AG10803 (cell line): Measurements from ENCODE around the gene PDIK1L.
A peak's percentile ranks its signal among the peaks of the same experiment; 100 is the strongest.

Experiments
- DNase-seq: peaks from one replicate; pipeline ENCODE4 v3.0.0; 2010; ENCODE audit warnings: low read depth
- H3K4me3 ChIP-seq: 2 replicates; pipeline ENCODE4 v1.5.1; 2011; ENCODE audit warnings: mild to moderate bottlenecking, low read length, control low read depth
- TF ChIP-seq, protein P1 (sequence below): conservative IDR thresholded peaks from 2 replicates; pipeline ENCODE4 v1.5.1; 2011; ENCODE audit warnings: mild to moderate bottlenecking, low read length, control low read depth, inconsistent platforms

The PDIK1L gene

GRCh38 chr1:26079178-26079563 lies 32.5 kb upstream of the PDIK1L start:
- no peak overlapping the region for H3K4me3 ChIP-seq
- no peak for DNase-seq
- TF ChIP-seq, protein P1, sequence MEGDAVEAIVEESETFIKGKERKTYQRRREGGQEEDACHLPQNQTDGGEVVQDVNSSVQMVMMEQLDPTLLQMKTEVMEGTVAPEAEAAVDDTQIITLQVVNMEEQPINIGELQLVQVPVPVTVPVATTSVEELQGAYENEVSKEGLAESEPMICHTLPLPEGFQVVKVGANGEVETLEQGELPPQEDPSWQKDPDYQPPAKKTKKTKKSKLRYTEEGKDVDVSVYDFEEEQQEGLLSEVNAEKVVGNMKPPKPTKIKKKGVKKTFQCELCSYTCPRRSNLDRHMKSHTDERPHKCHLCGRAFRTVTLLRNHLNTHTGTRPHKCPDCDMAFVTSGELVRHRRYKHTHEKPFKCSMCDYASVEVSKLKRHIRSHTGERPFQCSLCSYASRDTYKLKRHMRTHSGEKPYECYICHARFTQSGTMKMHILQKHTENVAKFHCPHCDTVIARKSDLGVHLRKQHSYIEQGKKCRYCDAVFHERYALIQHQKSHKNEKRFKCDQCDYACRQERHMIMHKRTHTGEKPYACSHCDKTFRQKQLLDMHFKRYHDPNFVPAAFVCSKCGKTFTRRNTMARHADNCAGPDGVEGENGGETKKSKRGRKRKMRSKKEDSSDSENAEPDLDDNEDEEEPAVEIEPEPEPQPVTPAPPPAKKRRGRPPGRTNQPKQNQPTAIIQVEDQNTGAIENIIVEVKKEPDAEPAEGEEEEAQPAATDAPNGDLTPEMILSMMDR = no peak

- no peak overlapping the region for H3K4me3 ChIP-seq
- no peak for DNase-seq
- TF ChIP-seq, protein P1 = no peak
Observed at GRCh38 chr1:26079960-26080814, 31.4 kb upstream of the PDIK1L start.

GRCh38 chr1:26081267-26082019 lies 30.2 kb upstream of the PDIK1L start:
- H3K4me3 ChIP-seq = no peak overlapping the region
- TF ChIP-seq, protein P1 = no peak
- DNase-seq = no peak

- TF ChIP-seq, protein P1 = no peak
- no peak overlapping the region for H3K4me3 ChIP-seq
- DNase-seq = no peak
Observed at GRCh38 chr1:26082020-26082350, 29.6 kb upstream of the PDIK1L start.

DNA sequence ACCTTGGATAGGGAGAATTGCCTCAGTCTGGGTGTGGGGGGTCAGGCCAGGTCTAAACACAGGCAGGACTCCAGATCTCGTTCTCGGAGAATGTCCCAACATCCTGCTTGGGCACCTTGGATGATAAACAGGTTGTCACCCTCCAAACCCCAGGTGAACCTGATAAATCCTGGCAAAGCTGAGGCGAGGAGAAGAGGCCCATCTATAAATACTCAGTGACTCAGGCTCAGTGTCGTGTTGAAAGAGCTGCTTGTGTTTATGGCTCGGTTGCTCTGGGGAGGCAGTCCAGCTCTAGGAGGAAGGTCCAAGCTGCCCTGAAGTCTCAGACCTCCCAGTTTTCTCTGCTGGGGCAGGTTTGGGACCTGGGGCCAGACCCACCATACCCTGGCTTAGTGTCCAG lies 28.4 kb upstream of the PDIK1L start:
- no peak overlapping the region for H3K4me3 ChIP-seq
- DNase-seq = peak; percentile 10
- TF ChIP-seq, protein P1 = no peak

DNA sequence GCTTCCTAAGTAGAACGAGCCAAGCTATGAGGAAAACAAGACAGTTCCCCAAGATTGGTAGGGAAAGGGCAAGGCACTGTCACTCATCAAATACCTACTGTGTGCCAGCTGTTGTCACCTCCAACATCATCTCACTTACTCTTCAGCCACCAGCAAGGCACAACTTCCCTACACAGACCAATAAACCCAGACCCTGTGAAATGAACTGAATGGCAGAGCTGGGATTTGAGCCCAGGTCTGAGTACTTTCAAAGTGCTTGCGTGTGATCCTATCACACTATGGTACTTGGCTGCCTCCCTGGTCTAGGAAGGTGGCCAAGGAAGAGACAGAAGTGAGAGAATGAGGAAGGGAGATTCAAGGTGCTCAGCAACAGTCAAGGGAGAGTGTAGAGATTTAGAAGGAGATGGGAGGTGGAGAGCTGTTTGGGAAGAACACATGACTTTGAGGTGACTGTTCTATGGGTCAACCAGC lies 27.5 kb upstream of the PDIK1L start:
- no peak for DNase-seq
- TF ChIP-seq, protein P1 = no peak
- H3K4me3 ChIP-seq = no peak overlapping the region
